ENCODE measurements around the gene UNC5C. TPM values are rescaled to one million over a fixed set of nuclear protein-coding genes. Genes with fewer than 3 reads are reported as not detected.

Gene UNC5C
- total and polyA plus RNA-seq, 2 experiments from 2014 or later, result 3.5 to 16.0 TPM

- DNase-seq (ENCODE audit: low spot score), result peak; percentile 81
- no peaks in the 10 kb centered on the region for H3K9me2 ChIP-seq (replicated peaks; ENCODE audit: insufficient read depth)
- no peaks in the 10 kb centered on the region for H3K36me3 ChIP-seq (replicated peaks; ENCODE audit: insufficient read depth, low read depth)
- H3K4me3 ChIP-seq, result no peak overlapping the region
- H3K27ac ChIP-seq, result peak overlapping the region; percentile 51
- H3K9me3 ChIP-seq (ENCODE audit: low read depth), result no peaks in the 10 kb centered on the region
- no peaks in the 10 kb centered on the region for H3K27me3 ChIP-seq
- no peaks in the 10 kb centered on the region for H4K20me1 ChIP-seq (ENCODE audit: insufficient read depth, poor library complexity, severe bottlenecking)
- H3K4me2 ChIP-seq, result peak overlapping the region; percentile 27
- H3K79me2 ChIP-seq, result no peaks in the 10 kb centered on the region
- no peaks in the 10 kb centered on the region for H3K4me1 ChIP-seq (ENCODE audit: insufficient read depth)
- 63% methylated on average over 7 of the region's 7 CpGs for WGBS (ENCODE audit: low lambda C conversion rate, missing lambda C conversion rate)
- H2AFZ ChIP-seq, result no peak overlapping the region
- TF ChIP-seq CTCF (IDR thresholded peaks at IDR 0.05; ENCODE audit: poor library complexity) (no peak), EZH2phosphoT487 (IDR thresholded peaks at IDR 0.05; ENCODE audit: low read depth, severe bottlenecking, unreplicated experiment) (no peak), EZH2 (IDR thresholded peaks at IDR 0.05; ENCODE audit: borderline replicate concordance) (no peak)
These were observed 418.9 kb downstream of the UNC5C start for GRCh38 chr4:95129821-95130311.

- Histone ChIP-seq H3K27ac (no peak overlapping the region), H3K4me1 (ENCODE audit: insufficient read depth) (no peaks in the 10 kb centered on the region), H3K4me2 (no peak overlapping the region), H4K20me1 (ENCODE audit: insufficient read depth, poor library complexity, severe bottlenecking) (no peaks in the 10 kb centered on the region), H2AFZ (no peak overlapping the region), H3K4me3 (no peak overlapping the region), H3K27me3 (no peaks in the 10 kb centered on the region), H3K79me2 (no peaks in the 10 kb centered on the region), H3K9me2 (replicated peaks; ENCODE audit: insufficient read depth) (no peaks in the 10 kb centered on the region), H3K36me3 (replicated peaks; ENCODE audit: insufficient read depth, low read depth) (no peaks in the 10 kb centered on the region), H3K9me3 (ENCODE audit: low read depth) (no peaks in the 10 kb centered on the region)
- 85% methylated on average over 4 of the region's 4 CpGs for WGBS (ENCODE audit: low lambda C conversion rate, missing lambda C conversion rate)
- no peak for DNase-seq (ENCODE audit: low spot score)
- TF ChIP-seq EZH2 (IDR thresholded peaks at IDR 0.05; ENCODE audit: borderline replicate concordance) (no peak), EZH2phosphoT487 (IDR thresholded peaks at IDR 0.05; ENCODE audit: low read depth, severe bottlenecking, unreplicated experiment) (no peak), CTCF (IDR thresholded peaks at IDR 0.05; ENCODE audit: poor library complexity) (no peak)
These were observed 419.7 kb downstream of the UNC5C start for GRCh38 chr4:95129031-95129430.

GRCh38 chr4:95124906-95125504 lies 423.8 kb downstream of the UNC5C start:
- no peak overlapping the region for H2AFZ ChIP-seq
- 48% methylated on average over 4 of the region's 4 CpGs for WGBS (ENCODE audit: low lambda C conversion rate, missing lambda C conversion rate)
- H3K36me3 ChIP-seq (replicated peaks; ENCODE audit: insufficient read depth, low read depth), result no peaks in the 10 kb centered on the region
- no peak overlapping the region for H3K27ac ChIP-seq
- no peak overlapping the region for H3K4me3 ChIP-seq
- H3K79me2 ChIP-seq, result no peaks in the 10 kb centered on the region
- H4K20me1 ChIP-seq (ENCODE audit: insufficient read depth, poor library complexity, severe bottlenecking), result no peaks in the 10 kb centered on the region
- no peaks in the 10 kb centered on the region for H3K9me3 ChIP-seq (ENCODE audit: low read depth)
- DNase-seq (ENCODE audit: low spot score), result peak; percentile 75
- no peaks in the 10 kb centered on the region for H3K9me2 ChIP-seq (replicated peaks; ENCODE audit: insufficient read depth)
- no peak overlapping the region for H3K4me2 ChIP-seq
- no peak for TF ChIP-seq EZH2phosphoT487 (IDR thresholded peaks at IDR 0.05; ENCODE audit: low read depth, severe bottlenecking, unreplicated experiment)
- peak; percentile 71 for TF ChIP-seq CTCF (IDR thresholded peaks at IDR 0.05; ENCODE audit: poor library complexity)
- no peak for TF ChIP-seq EZH2 (IDR thresholded peaks at IDR 0.05; ENCODE audit: borderline replicate concordance)
- H3K27me3 ChIP-seq, result no peaks in the 10 kb centered on the region
- no peaks in the 10 kb centered on the region for H3K4me1 ChIP-seq (ENCODE audit: insufficient read depth)

Measured in hepatocyte (in vitro differentiated cells).